OCI-LY7 (cell line): Measurements from ENCODE around the gene KCTD7. TPM values are rescaled to one million over a fixed set of nuclear protein-coding genes. Genes with fewer than 3 reads are reported as not detected.
"Not testable (repeated sequence)": the region's sequence is repeated elsewhere in the genome, so short reads cannot be mapped to it uniquely, and the experiment has no call there.

Experiments used
- BruUV-seq: library from RNA; stranded (reverse); fragments of 400-500 nt; replicated peaks from 2 replicates; lab custom pipeline; 2021; lab: Mats Ljungman, UMichigan
- CTCF ChIA-PET: fragments of 300-600 bp; sonication (Branson Sonifier 250); formaldehyde crosslinking; loops from one replicate; lab custom pipeline; 2022; ENCODE audit warnings: antibody characterized with exemption; ENCODE audit not compliant: unreplicated experiment; lab: Charles Lee
- POLR2A ChIA-PET: fragments of 300-600 bp; sonication (Branson Sonifier 250); formaldehyde crosslinking; loops from one replicate; lab custom pipeline; 2022; ENCODE audit warnings: antibody characterized with exemption; lab: Charles Lee
- DNase-seq: peaks from one replicate; pipeline ENCODE4 v3.0.0-alpha.2; 2015; ENCODE audit warnings: low spot score
- H2AFZ ChIP-seq: fragments of 200-600 bp; sonication (generic), shearing (Covaris generic); 2 replicates; pipeline ENCODE4 v1.6.1; 2014; ENCODE audit warnings: mild to moderate bottlenecking, antibody characterized with exemption, low read length, moderate library complexity
- H3K27ac ChIP-seq: fragments of 200-600 bp; sonication (generic); 2 replicates; pipeline ENCODE4 v1.5.1; 2014; ENCODE audit warnings: mixed run types, low read depth, mild to moderate bottlenecking, moderate library complexity, low read length, inconsistent platforms; ENCODE audit not compliant: poor library complexity, severe bottlenecking
- H3K36me3 ChIP-seq: fragments of 200-600 bp; sonication (generic); 2 replicates; pipeline ENCODE4 v1.6.1; 2014; ENCODE audit warnings: mild to moderate bottlenecking, antibody characterized with exemption, low read length, moderate library complexity, mixed read lengths; ENCODE audit not compliant: insufficient read depth
- H3K4me1 ChIP-seq: fragments of 200-600 bp; sonication (generic); 2 replicates; pipeline ENCODE4 v1.5.1; 2014; ENCODE audit warnings: mild to moderate bottlenecking, low read length; ENCODE audit not compliant: insufficient read depth, poor library complexity, severe bottlenecking
- H3K4me2 ChIP-seq: fragments of 200-600 bp; sonication (generic); 2 replicates; pipeline ENCODE4 v1.6.1; 2014; ENCODE audit warnings: mild to moderate bottlenecking, low read length
- H3K4me3 ChIP-seq: fragments of 200-600 bp; sonication (generic); 2 replicates; pipeline ENCODE4 v1.5.1; 2014; ENCODE audit warnings: mild to moderate bottlenecking, low read depth, low read length; ENCODE audit not compliant: poor library complexity, severe bottlenecking
- H3K79me2 ChIP-seq: fragments of 200-600 bp; sonication (generic); 2 replicates; pipeline ENCODE4 v1.6.1; 2016; ENCODE audit warnings: low read depth, mild to moderate bottlenecking, low read length, moderate library complexity, mixed read lengths; ENCODE audit not compliant: insufficient read depth
- H3K9me2 ChIP-seq: fragments of 200-600 bp; sonication (generic); 2 replicates; pipeline ENCODE4 v1.6.1; 2016; ENCODE audit warnings: mild to moderate bottlenecking, low read length, mixed read lengths; ENCODE audit not compliant: insufficient read depth
- H3K9me3 ChIP-seq: fragments of 200-600 bp; sonication (generic); 2 replicates; pipeline ENCODE4 v1.6.1; 2014; ENCODE audit warnings: mild to moderate bottlenecking, mixed run types, low read length, mixed read lengths
- H4K20me1 ChIP-seq: fragments of 200-600 bp; sonication (generic); 2 replicates; pipeline ENCODE4 v1.6.1; 2014; ENCODE audit warnings: mild to moderate bottlenecking, antibody characterized with exemption, low read length, moderate library complexity, mixed read lengths; ENCODE audit not compliant: insufficient read depth
- CTCF ChIP-seq: fragments of 200-600 bp; sonication (generic); conservative IDR thresholded peaks from 2 replicates; pipeline ENCODE4 v1.5.1; 2014; ENCODE audit warnings: mild to moderate bottlenecking, antibody characterized with exemption, low read length, moderate library complexity, mixed read lengths
- EZH2phosphoT487 ChIP-seq: fragments of 200-600 bp; sonication (generic); IDR thresholded peaks from 2 replicates; pipeline ENCODE4 v1.6.1; 2018; ENCODE audit warnings: low read depth, borderline replicate concordance, mild to moderate bottlenecking, mixed run types, antibody characterized with exemption, low read length, moderate library complexity, mixed read lengths
- intact Hi-C: fragments of 100-400 bp; cut with micrococcal nuclease; formaldehyde crosslinking; loops from one replicate; pipeline ENCODE4 v1.10.0; 2022; ENCODE audit not compliant: unreplicated experiment
- total RNA-seq, 2 experiments: library from RNA; depleted of rRNA in 1 of 2; stranded (reverse); fragments of >200 nt in 1 of 2; shearing (Covaris generic) in 1 of 2; gene quantifications; 2 replicates each; pipeline ENCODE4 v1.2.3, GENCODE V29; 2014 to 2022

KCTD7 gene
- total RNA-seq, 2 experiments from 2014 or later = 40.5 to 41.8 TPM

GRCh38 chr7:66594082-66594481 is 34.6 kb upstream of the KCTD7 start:
- H2AFZ ChIP-seq, BruUV-seq, H3K4me3 ChIP-seq, H3K36me3 ChIP-seq, CTCF ChIA-PET, DNase-seq, intact Hi-C loops, H3K4me2 ChIP-seq, H3K9me3 ChIP-seq, H3K9me2 ChIP-seq, H3K27ac ChIP-seq: not testable (repeated sequence)
- peaks cover 36% of the 10 kb centered on the region for H3K79me2 ChIP-seq
- peaks cover 29% of the 10 kb centered on the region for H3K4me1 ChIP-seq
- POLR2A ChIA-PET = interaction anchor here (0.6 to 1.0 kb wide), 2 partner anchors 33 to 40 kb away, joined by 4 to 10 read pairs; no protein-coding TSS in a partner anchor
- peaks cover 18% of the 10 kb centered on the region; the same call in 1 of the 2 replicates for H4K20me1 ChIP-seq

- Histone ChIP-seq H3K27ac (no peak overlapping the region), H3K4me1 (peaks cover 10% of the 10 kb centered on the region), H3K79me2 (peaks cover 4% of the 10 kb centered on the region; the same call in 1 of the 2 replicates), H3K36me3 (no peaks in the 10 kb centered on the region), H3K4me3 (no peak overlapping the region), H4K20me1 (no peaks in the 10 kb centered on the region), H3K9me3 (peaks cover 7% of the 10 kb centered on the region; the same call in 1 of the 2 replicates), H3K4me2 (no peak overlapping the region), H2AFZ (no peak overlapping the region), H3K9me2 (no peaks in the 10 kb centered on the region)
- intact Hi-C loops = no loop called here
- no peak for TF ChIP-seq EZH2phosphoT487
- no TSS peak for BruUV-seq
- ChIA-PET CTCF (no interaction called here), POLR2A (no interaction called here)
- no peak for DNase-seq
Observed at GRCh38 chr7:66597461-66597860, 31.2 kb upstream of the KCTD7 start.

- no TSS peak for BruUV-seq
- POLR2A ChIA-PET = interaction anchor here (0.6 to 1.2 kb wide), 3 partner anchors 9 to 1388 kb away, joined by 3 to 4 read pairs (median 3); no protein-coding TSS in a partner anchor
Observed at GRCh38 chr7:66602159-66602558, 26.5 kb upstream of the KCTD7 start.

More at GRCh38 chr7:66602159-66602558, 26.5 kb upstream of the KCTD7 start:
- Histone ChIP-seq H3K27ac (no peak overlapping the region), H3K4me2 (no peak overlapping the region), H3K36me3 (no peaks in the 10 kb centered on the region), H4K20me1 (no peaks in the 10 kb centered on the region), H3K9me3 (no peaks in the 10 kb centered on the region), H3K4me1 (no peaks in the 10 kb centered on the region), H2AFZ (no peak overlapping the region), H3K79me2 (no peaks in the 10 kb centered on the region), H3K9me2 (no peaks in the 10 kb centered on the region), H3K4me3 (no peak overlapping the region)
- TF ChIP-seq EZH2phosphoT487 = no peak
- no peak for TF ChIP-seq CTCF
- CTCF ChIA-PET = no interaction called here
- intact Hi-C loops = no loop called here
- no peak for DNase-seq
